HG03378 (cell line): ENCODE data around the gene MUC2.

Source experiments
- ATAC-seq: cut with Tn5 transposase; IDR thresholded peaks from one replicate; pipeline ENCODE4 v1.9.1; 2021; ENCODE audit warnings: mild to moderate bottlenecking, moderate library complexity; ENCODE audit not compliant: unreplicated experiment

The MUC2 gene

DNA sequence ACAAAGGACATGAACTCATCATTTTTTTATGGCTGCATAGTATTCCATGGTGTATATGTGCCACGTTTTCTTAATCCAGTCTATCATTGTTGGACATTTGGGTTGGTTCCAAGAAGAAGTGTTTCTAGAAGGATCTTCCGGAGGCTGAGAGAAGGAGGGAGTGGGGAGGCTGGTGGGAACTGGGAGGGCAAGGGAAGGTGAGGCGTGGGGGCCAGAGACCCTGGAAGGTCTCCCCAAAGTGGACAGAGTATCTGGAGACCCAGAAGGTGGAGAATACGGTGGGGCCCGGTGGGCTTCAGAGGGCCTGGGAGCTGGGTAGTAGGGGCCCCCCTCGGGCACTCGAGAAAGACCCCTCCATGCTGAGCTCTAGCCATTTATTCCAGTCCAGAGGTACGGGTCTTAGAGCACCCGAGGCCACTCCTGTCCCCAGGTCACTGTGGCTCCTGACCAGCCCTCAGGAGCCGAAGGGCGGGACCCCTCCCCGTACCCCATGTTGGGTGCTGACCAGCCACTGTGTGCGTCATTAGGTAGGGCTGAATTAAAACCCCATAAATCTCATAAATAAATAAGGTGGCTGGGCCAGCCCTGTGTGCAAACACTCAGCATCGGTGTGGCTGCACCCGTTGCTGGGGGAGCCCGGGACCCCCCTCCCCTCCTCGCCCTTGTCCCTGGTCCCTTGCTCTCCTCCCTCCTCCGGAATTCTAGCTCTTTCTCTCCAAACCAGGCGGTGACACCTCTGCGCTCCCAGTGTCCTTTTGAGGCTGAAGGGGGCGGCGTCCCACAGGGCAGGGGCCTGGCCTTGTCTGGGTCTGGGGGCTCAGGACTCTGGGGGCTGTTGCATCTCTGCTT, 44.3 kb downstream of the MUC2 start:
- no peak for ATAC-seq

DNA sequence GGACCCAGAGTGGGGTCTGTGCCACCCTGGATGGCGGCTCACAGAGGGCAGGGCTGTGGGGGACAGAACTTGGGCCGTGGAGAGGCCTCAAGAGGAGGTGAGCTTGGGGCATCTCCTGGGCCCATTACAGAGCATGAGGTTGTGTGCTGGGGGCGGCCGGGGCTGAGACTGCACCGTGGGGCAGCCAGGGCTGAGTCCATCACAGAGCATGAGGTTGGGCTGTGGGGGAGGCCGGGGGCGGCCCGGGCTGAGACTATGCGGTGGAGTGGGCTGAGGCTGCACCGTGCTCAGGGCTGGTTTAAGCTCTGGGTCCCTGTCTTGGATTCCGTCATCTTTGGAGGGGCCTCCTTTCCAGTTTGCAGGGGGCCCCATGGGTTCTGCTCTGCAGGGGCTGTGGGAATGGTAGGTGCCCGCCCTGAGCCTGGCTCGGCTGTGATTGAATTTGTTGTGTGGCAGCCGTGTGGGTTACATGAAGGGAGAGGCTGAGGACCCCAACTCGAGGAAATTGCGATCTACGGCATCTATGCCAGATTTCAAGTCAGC, 45.0 kb downstream of the MUC2 start:
- ATAC-seq, result no peak

DNA sequence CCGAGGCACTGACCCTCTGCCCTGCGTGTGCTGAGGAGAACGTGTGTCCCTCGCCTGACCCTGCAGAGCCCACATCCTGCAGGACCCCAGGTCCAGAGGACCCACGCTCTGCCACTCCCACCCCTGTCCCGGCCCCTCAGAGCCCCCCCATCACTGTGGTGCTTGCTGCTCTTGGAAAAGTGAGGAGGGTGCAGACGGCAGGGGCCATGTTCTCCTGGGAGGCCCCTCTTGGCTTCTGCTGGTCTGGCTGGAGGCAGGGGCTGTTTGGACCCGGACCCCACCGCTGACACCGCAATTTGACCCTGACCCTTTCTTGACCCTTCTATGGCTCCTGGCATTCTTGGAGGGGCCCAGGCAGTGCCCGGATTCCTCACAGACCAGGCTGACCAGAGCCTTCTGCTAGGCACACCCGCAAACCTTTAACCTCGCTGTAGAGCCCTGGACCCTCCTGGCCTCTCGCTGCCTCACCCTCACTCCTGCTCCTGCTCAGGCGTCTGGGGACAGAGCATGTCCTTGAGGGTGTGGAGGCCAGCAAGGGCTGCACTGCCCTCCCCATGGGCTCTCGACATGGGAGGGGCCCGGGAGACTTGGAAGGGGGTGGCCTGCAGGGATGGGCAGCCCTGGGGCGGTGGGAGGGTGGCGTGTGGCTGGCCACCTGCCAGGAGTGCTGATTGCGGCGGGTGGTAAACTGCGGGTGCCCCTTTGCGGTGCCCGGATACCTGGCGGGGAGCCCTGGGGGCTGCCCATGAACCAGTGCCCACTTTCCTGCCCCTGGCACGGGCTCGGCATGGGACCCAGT, 46.1 kb downstream of the MUC2 start:
- no peak for ATAC-seq

DNA sequence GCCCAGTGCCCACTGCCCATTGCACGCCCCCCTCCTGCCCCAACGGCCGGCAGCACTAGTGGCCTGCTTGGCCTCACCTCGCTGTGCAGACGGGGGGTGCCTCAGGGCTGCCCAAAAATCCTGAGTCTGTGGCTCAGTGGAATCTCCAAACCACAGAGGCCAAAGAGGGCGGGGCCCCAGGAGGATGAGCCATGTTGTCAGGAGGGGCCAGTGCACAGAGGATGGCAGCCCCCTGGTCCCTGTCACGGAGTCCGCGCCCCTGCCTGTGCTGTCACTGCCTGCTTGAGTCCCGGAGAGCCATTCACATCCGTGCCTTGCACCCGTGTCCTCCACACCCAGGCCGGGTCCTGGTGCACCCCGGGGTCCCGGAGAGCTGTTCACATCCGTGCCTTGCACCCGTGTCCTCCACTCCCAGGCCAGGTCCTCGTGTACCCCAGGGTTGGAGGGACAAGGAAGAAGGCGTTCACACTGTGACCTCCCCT, 46.7 kb downstream of the MUC2 start:
- no peak for ATAC-seq

DNA sequence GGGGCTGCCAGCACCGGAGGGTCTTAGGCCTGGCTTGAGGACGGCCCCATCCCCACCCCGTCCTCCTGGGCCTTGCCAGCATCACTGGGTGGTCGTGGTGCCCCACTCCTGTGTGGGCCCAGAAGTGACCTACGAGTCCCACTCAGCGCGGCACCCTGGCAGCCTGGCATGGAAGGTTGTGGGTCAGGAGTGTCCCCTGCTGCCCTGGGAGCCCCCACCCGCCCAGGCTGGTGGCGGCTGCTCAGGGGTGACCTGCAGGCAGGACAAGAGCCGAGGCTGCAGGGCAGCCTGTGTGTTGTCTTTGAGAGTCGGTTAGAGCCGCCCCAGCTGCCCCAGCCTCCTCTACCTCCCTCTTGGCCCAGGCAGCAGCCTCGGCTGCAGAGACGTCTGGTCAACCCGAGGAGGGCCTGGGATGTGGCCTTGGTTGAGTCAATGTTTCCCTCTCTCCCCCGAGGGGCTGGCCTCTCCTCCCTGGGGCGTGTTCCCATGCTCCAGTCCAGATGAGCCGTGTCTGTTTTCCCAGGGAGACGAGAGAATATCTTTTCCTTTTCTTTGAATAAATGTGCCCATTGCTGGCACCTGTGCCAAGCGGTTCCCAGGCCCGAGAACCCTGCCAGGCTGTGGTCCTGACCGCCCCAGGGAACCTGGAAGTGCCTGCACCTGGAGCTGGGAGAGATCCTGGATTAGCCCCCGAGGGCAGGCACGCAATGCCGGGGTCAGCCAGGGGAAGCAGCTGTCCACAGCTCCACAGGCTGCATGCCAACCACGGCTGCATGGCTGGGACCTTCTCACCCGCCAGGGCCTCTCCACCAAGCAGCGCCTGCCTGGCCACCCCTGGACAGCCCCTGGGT, 47.4 kb downstream of the MUC2 start:
- ATAC-seq, result no peak

DNA sequence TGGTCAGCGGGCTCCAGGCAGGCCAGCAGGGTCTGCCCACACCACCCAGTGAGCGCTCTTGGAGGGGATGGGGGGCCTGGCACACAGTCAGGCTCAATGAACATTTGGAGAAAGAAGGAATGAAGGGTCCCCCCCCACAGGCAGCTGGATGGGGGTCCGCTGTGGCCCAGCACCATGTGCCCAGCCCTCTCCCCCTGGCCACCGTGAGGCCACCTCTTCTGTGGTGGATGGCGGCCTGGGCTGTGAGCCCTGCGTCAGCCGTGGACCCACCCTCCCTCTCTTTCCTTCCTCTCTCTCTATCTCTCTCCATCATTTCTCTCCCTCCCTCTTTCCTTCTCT, 48.0 kb downstream of the MUC2 start:
- no peak for ATAC-seq

- ATAC-seq, result no peak
These were observed 49.3 kb downstream of the MUC2 start for GRCh38 chr11:1123970-1124369.
